CD4-positive, CD25-positive, alpha-beta regulatory T cell (primary cell): ENCODE data around the gene ACTL7A. TPM values are rescaled to one million over a fixed set of nuclear protein-coding genes. Genes with fewer than 3 reads are reported as not detected.
"Not testable (repeated sequence)": the region's sequence is repeated elsewhere in the genome, so short reads cannot be mapped to it uniquely, and the experiment has no call there.

Source experiments
- ATAC-seq, 2 donors: fragments of 150-1000 bp; cut with Tn5 transposase; one replicate each; pipeline ENCODE4 v1.10.0; 2021; ENCODE audit warnings: low read depth in 2 of 2, moderate number of reproducible peaks in 2 of 2, moderate library complexity in 1 of 2
- DNase-seq, 3 donors: peaks; one replicate each; pipeline versions ENCODE4 v3.0.0 to v3.0.0-alpha.2; 2012 to 2022; ENCODE audit warnings: mixed read lengths in 1 of 3
- H3K27ac ChIP-seq: one replicate; pipeline ENCODE4 v1.7.0; 2013; ENCODE audit warnings: mild to moderate bottlenecking, low read length; ENCODE audit not compliant: insufficient read depth, poor library complexity, severe bottlenecking
- H3K27me3 ChIP-seq: one replicate; pipeline ENCODE4 v1.7.0; 2013; ENCODE audit warnings: low read length; ENCODE audit not compliant: control insufficient read depth, insufficient read depth
- H3K36me3 ChIP-seq: one replicate; pipeline ENCODE4 v1.7.0; 2013; ENCODE audit warnings: mild to moderate bottlenecking, low read length, moderate library complexity; ENCODE audit not compliant: control insufficient read depth, insufficient read depth
- H3K4me1 ChIP-seq: 2 replicates; pipeline ENCODE4 v1.7.0; 2013; ENCODE audit warnings: mild to moderate bottlenecking, low read length; ENCODE audit not compliant: insufficient read depth, control insufficient read depth, poor library complexity, severe bottlenecking
- H3K4me3 ChIP-seq: one replicate; pipeline ENCODE4 v1.7.0; 2013; ENCODE audit warnings: low read depth, mild to moderate bottlenecking, low read length, moderate library complexity
- H3K9me3 ChIP-seq, 2 experiments: 1 replicate in 1 of 2; 2 replicates in 1 of 2; pipeline ENCODE4 v1.7.0; 2013; ENCODE audit warnings: low read length in 2 of 2, mild to moderate bottlenecking in 1 of 2, moderate library complexity in 1 of 2; ENCODE audit not compliant: control insufficient read depth in 2 of 2
- H3K27ac Mint-ChIP-seq, 3 donors: one replicate each; pipeline ENCODE4 v1.8.0; 2020 to 2022; ENCODE audit warnings: mild to moderate bottlenecking in 3 of 3, mixed read lengths in 3 of 3, moderate library complexity in 2 of 3
- H3K27me3 Mint-ChIP-seq: one replicate; pipeline ENCODE4 v1.8.0; 2022; ENCODE audit warnings: mild to moderate bottlenecking, mixed read lengths
- H3K36me3 Mint-ChIP-seq: one replicate; pipeline ENCODE4 v1.8.0; 2020; ENCODE audit warnings: mixed read lengths
- H3K4me1 Mint-ChIP-seq, 4 donors: one replicate each; pipeline ENCODE4 v1.8.0; 2020 to 2022; ENCODE audit warnings: mixed read lengths in 4 of 4, mild to moderate bottlenecking in 1 of 4
- H3K4me3 Mint-ChIP-seq, 4 donors: one replicate each; pipeline ENCODE4 v1.8.0; 2020 to 2022; ENCODE audit warnings: mild to moderate bottlenecking in 4 of 4, mixed read lengths in 4 of 4, moderate library complexity in 3 of 4
- H3K9me3 Mint-ChIP-seq, 7 donors: one replicate each; pipeline ENCODE4 v1.8.0; 2020 to 2022; ENCODE audit warnings: mixed read lengths in 7 of 7, mild to moderate bottlenecking in 3 of 7, moderate library complexity in 2 of 7
- polyA plus RNA-seq, 4 donors: library from polyadenylated mRNA; unstranded; fragments of 300-500 nt; fragmentation: Illumina TruSeq; gene quantifications; one replicate each; pipeline ENCODE4 v1.2.3, GENCODE V29; 2021
- total RNA-seq: library from RNA; stranded (reverse); gene quantifications from one replicate; pipeline ENCODE4 v1.2.3, GENCODE V29; 2022

ACTL7A gene
- total and polyA plus RNA-seq, 5 donors from 2014 or later = not detected

- not testable (repeated sequence) for H3K27ac ChIP-seq, H3K9me3 ChIP-seq, ATAC-seq
These were observed 22.5 kb upstream of the ACTL7A start for GRCh38 chr9:108839561-108839960.

GRCh38 chr9:108842610-108843295, 19.3 kb upstream of the ACTL7A start:
- Histone ChIP-seq H3K36me3 (no peaks in the 10 kb centered on the region), H3K4me3 (no peak overlapping the region), H3K4me1 (no peaks in the 10 kb centered on the region), H3K27ac (no peak overlapping the region), H3K9me3 (no peaks in the 10 kb centered on the region), H3K27me3 (no peaks in the 10 kb centered on the region)
- peak overlapping the region in 1 of 3 donors; percentile 32 for H3K27ac Mint-ChIP-seq
- ATAC-seq (no peak), DNase-seq (peak in 1 of 3 donors; percentile 8)
- peaks cover 0 to 8% (median under 1%) of the 10 kb centered on the region in 4 donors for H3K4me1 Mint-ChIP-seq
- H3K9me3 Mint-ChIP-seq = peaks cover 0 to 1% (median 0%) of the 10 kb centered on the region in 7 donors
- peak overlapping the region in 2 of 4 donors; percentile 48 to 56 for H3K4me3 Mint-ChIP-seq
- peaks cover 10% of the 10 kb centered on the region for H3K27me3 Mint-ChIP-seq
- no peaks in the 10 kb centered on the region for H3K36me3 Mint-ChIP-seq

More at GRCh38 chr9:108839561-108839960, 22.5 kb upstream of the ACTL7A start:
- DNase-seq, H3K9me3 Mint-ChIP-seq, H3K4me3 Mint-ChIP-seq, H3K4me3 ChIP-seq, H3K27me3 ChIP-seq, H3K36me3 Mint-ChIP-seq, H3K27ac Mint-ChIP-seq, H3K36me3 ChIP-seq, H3K4me1 Mint-ChIP-seq, H3K27me3 Mint-ChIP-seq, H3K4me1 ChIP-seq: not testable (repeated sequence)

GRCh38 chr9:108844391-108844790, 17.7 kb upstream of the ACTL7A start:
- Mint-ChIP-seq H3K27me3 (peaks cover 10% of the 10 kb centered on the region), H3K27ac (no peak overlapping the region), H3K9me3 (peaks cover 0 to 1% (median 0%) of the 10 kb centered on the region in 7 donors), H3K4me3 (no peak overlapping the region), H3K36me3 (no peaks in the 10 kb centered on the region), H3K4me1 (peaks cover 0 to 8% (median under 1%) of the 10 kb centered on the region in 4 donors)
- DNase-seq (no peak), ATAC-seq (no peak)
- no peaks in the 10 kb centered on the region for H3K36me3 ChIP-seq
- H3K4me1 ChIP-seq = no peaks in the 10 kb centered on the region
- no peak overlapping the region for H3K4me3 ChIP-seq
- H3K9me3 ChIP-seq = no peaks in the 10 kb centered on the region
- no peak overlapping the region for H3K27ac ChIP-seq
- H3K27me3 ChIP-seq = no peaks in the 10 kb centered on the region

GRCh38 chr9:108844856-108845255, 17.2 kb upstream of the ACTL7A start:
- Histone ChIP-seq H3K4me1 (no peaks in the 10 kb centered on the region), H3K27ac (no peak overlapping the region), H3K36me3 (no peaks in the 10 kb centered on the region), H3K4me3 (no peak overlapping the region), H3K9me3 (no peaks in the 10 kb centered on the region), H3K27me3 (no peaks in the 10 kb centered on the region)
- peaks cover 10% of the 10 kb centered on the region for H3K27me3 Mint-ChIP-seq
- no peak for DNase-seq
- H3K36me3 Mint-ChIP-seq = no peaks in the 10 kb centered on the region
- H3K4me3 Mint-ChIP-seq = no peak overlapping the region
- H3K27ac Mint-ChIP-seq = no peak overlapping the region
- ATAC-seq = no peak
- H3K4me1 Mint-ChIP-seq = peaks cover 0 to 8% (median under 1%) of the 10 kb centered on the region in 4 donors
- H3K9me3 Mint-ChIP-seq = peaks cover 0 to 1% (median 0%) of the 10 kb centered on the region in 7 donors

GRCh38 chr9:108845507-108845906, 16.6 kb upstream of the ACTL7A start:
- no peaks in the 10 kb centered on the region for H3K4me1 ChIP-seq
- no peaks in the 10 kb centered on the region for H3K36me3 ChIP-seq
- no peak overlapping the region for H3K4me3 ChIP-seq
- Mint-ChIP-seq H3K27me3 (peaks cover 10% of the 10 kb centered on the region), H3K36me3 (no peaks in the 10 kb centered on the region), H3K27ac (no peak overlapping the region), H3K4me3 (no peak overlapping the region), H3K9me3 (peaks cover 0 to 1% (median 0%) of the 10 kb centered on the region in 7 donors), H3K4me1 (peaks cover 0 to 8% (median under 1%) of the 10 kb centered on the region in 4 donors)
- DNase-seq (no peak), ATAC-seq (no peak)
- no peaks in the 10 kb centered on the region for H3K27me3 ChIP-seq
- no peak overlapping the region for H3K27ac ChIP-seq
- no peaks in the 10 kb centered on the region for H3K9me3 ChIP-seq

- no peaks in the 10 kb centered on the region for H3K4me1 ChIP-seq
- no peak overlapping the region for H3K27ac Mint-ChIP-seq
- H3K4me3 Mint-ChIP-seq = no peak overlapping the region
- peaks cover 0 to 8% (median under 1%) of the 10 kb centered on the region in 4 donors for H3K4me1 Mint-ChIP-seq
- no peaks in the 10 kb centered on the region for H3K36me3 Mint-ChIP-seq
- peaks cover 7% of the 10 kb centered on the region for H3K27me3 Mint-ChIP-seq
- no peak for ATAC-seq
- H3K27ac ChIP-seq = no peak overlapping the region
- no peak overlapping the region for H3K4me3 ChIP-seq
- DNase-seq = no peak
- H3K9me3 Mint-ChIP-seq = no peaks in the 10 kb centered on the region
- no peaks in the 10 kb centered on the region for H3K9me3 ChIP-seq
- no peaks in the 10 kb centered on the region for H3K27me3 ChIP-seq
- H3K36me3 ChIP-seq = no peaks in the 10 kb centered on the region
These were observed 16.1 kb upstream of the ACTL7A start for GRCh38 chr9:108845947-108846346.

- not testable (repeated sequence) for H3K27me3 Mint-ChIP-seq, DNase-seq, H3K27ac ChIP-seq, ATAC-seq, H3K9me3 ChIP-seq, H3K27ac Mint-ChIP-seq, H3K4me3 Mint-ChIP-seq, H3K9me3 Mint-ChIP-seq, H3K27me3 ChIP-seq, H3K4me1 ChIP-seq, H3K4me3 ChIP-seq, H3K36me3 Mint-ChIP-seq, H3K36me3 ChIP-seq, H3K4me1 Mint-ChIP-seq
These were observed 13.8 kb upstream of the ACTL7A start for GRCh38 chr9:108848296-108848695.

- Histone ChIP-seq H3K4me3 (no peak overlapping the region), H3K9me3 (no peaks in the 10 kb centered on the region), H3K36me3 (no peaks in the 10 kb centered on the region), H3K27ac (no peak overlapping the region), H3K27me3 (no peaks in the 10 kb centered on the region), H3K4me1 (no peaks in the 10 kb centered on the region)
- Mint-ChIP-seq H3K4me3 (no peak overlapping the region), H3K4me1 (no peaks in the 10 kb centered on the region), H3K27me3 (no peaks in the 10 kb centered on the region), H3K36me3 (no peaks in the 10 kb centered on the region), H3K9me3 (no peaks in the 10 kb centered on the region), H3K27ac (no peak overlapping the region)
- DNase-seq (peak in 1 of 3 donors; percentile 20), ATAC-seq (no peak)
These were observed 11.7 kb upstream of the ACTL7A start for GRCh38 chr9:108850293-108850897.
